Mesenchymal stem cell (in vitro differentiated cells and primary cell): ENCODE measurements around the gene MSI2.

Experiments used
- DNase-seq: peaks from one replicate; pipeline ENCODE4 v3.0.0-alpha.2; 2013
- H2AFZ ChIP-seq: one replicate; pipeline ENCODE4 v1.6.1; 2013; ENCODE audit warnings: low read depth, mild to moderate bottlenecking, control low read depth, inconsistent platforms, low read length, moderate library complexity
- H2AK5ac ChIP-seq: 2 replicates; pipeline ENCODE4 v1.6.1; 2013; ENCODE audit warnings: low read length, moderate library complexity, mild to moderate bottlenecking, inconsistent platforms; ENCODE audit not compliant: severe bottlenecking
- H2BK120ac ChIP-seq: one replicate; pipeline ENCODE4 v1.6.1; 2013; ENCODE audit warnings: low read depth, mild to moderate bottlenecking, inconsistent platforms, low read length, moderate library complexity
- H2BK12ac ChIP-seq, 2 experiments: one replicate each; pipeline ENCODE4 v1.6.1; 2013; ENCODE audit warnings: inconsistent platforms in 2 of 2, low read length in 2 of 2, mild to moderate bottlenecking in 2 of 2, moderate library complexity in 2 of 2, control low read depth in 1 of 2
- H2BK15ac ChIP-seq: one replicate; pipeline ENCODE4 v1.6.1; 2013; ENCODE audit warnings: mild to moderate bottlenecking, low read depth, inconsistent platforms; ENCODE audit not compliant: poor library complexity, severe bottlenecking
- H2BK5ac ChIP-seq: 2 replicates; pipeline ENCODE4 v1.6.1; 2013; ENCODE audit warnings: low read depth, mild to moderate bottlenecking, low read length, control low read depth, inconsistent platforms; ENCODE audit not compliant: poor library complexity, severe bottlenecking
- H3K14ac ChIP-seq, 2 experiments: one replicate each; pipeline ENCODE4 v1.6.1; 2013; ENCODE audit warnings: inconsistent platforms in 2 of 2, low read length in 2 of 2, control low read depth in 1 of 2, mild to moderate bottlenecking in 1 of 2, moderate library complexity in 1 of 2
- H3K18ac ChIP-seq, 2 experiments: one replicate each; pipeline ENCODE4 v1.6.1; 2013; ENCODE audit warnings: inconsistent platforms in 2 of 2, low read length in 2 of 2, control low read depth in 1 of 2, low read depth in 1 of 2, mild to moderate bottlenecking in 1 of 2
- H3K23ac ChIP-seq, 2 experiments: one replicate each; pipeline ENCODE4 v1.6.1; 2013; ENCODE audit warnings: inconsistent platforms in 2 of 2, low read length in 2 of 2, mild to moderate bottlenecking in 2 of 2, moderate library complexity in 2 of 2, control low read depth in 1 of 2
- H3K27ac ChIP-seq: 2 replicates; pipeline ENCODE4 v1.5.1; 2013; ENCODE audit warnings: mild to moderate bottlenecking, moderate library complexity, low read length, control low read depth, inconsistent platforms; ENCODE audit not compliant: poor library complexity, severe bottlenecking
- H3K27me3 ChIP-seq, 2 experiments: 2 replicates each; pipeline versions ENCODE4 v1.6.1 to v1.7.0; 2013; ENCODE audit warnings: low read length in 2 of 2, mild to moderate bottlenecking in 2 of 2, moderate library complexity in 2 of 2, control low read depth in 1 of 2, inconsistent platforms in 1 of 2; ENCODE audit not compliant: control insufficient read depth in 1 of 2, insufficient read depth in 1 of 2
- H3K36me3 ChIP-seq, 2 experiments: 2 replicates each; pipeline versions ENCODE4 v1.6.1 to v1.7.0; 2013; ENCODE audit warnings: low read length in 2 of 2, control low read depth in 1 of 2, inconsistent platforms in 1 of 2, low read depth in 1 of 2, mild to moderate bottlenecking in 1 of 2; ENCODE audit not compliant: insufficient read depth in 2 of 2, control insufficient read depth in 1 of 2
- H3K4ac ChIP-seq, 2 experiments: one replicate each; pipeline ENCODE4 v1.6.1; 2013; ENCODE audit warnings: inconsistent platforms in 2 of 2, low read length in 2 of 2, mild to moderate bottlenecking in 2 of 2, moderate library complexity in 2 of 2, control low read depth in 1 of 2, low read depth in 1 of 2
- H3K4me1 ChIP-seq: 2 replicates; pipeline ENCODE4 v1.6.1; 2013; ENCODE audit warnings: low read depth, low read length, control low read depth; ENCODE audit not compliant: control insufficient read depth, insufficient read depth
- H3K4me2 ChIP-seq: 2 replicates; pipeline ENCODE4 v1.6.1; 2013; ENCODE audit warnings: low read length, mild to moderate bottlenecking, inconsistent platforms; ENCODE audit not compliant: poor library complexity, severe bottlenecking
- H3K4me3 ChIP-seq, 2 experiments: 2 replicates each; pipeline versions ENCODE4 v1.5.1 to v1.7.0; 2013; ENCODE audit warnings: low read length in 2 of 2, mild to moderate bottlenecking in 2 of 2, control low read depth in 1 of 2, low read depth in 1 of 2; ENCODE audit not compliant: insufficient read depth in 1 of 2
- H3K79me1 ChIP-seq: replicated peaks from 2 replicates; pipeline ENCODE4 v1.6.1; 2013; ENCODE audit warnings: mild to moderate bottlenecking, control low read depth, low read length, inconsistent platforms; ENCODE audit not compliant: poor library complexity, severe bottlenecking
- H3K9ac ChIP-seq: 2 replicates; pipeline ENCODE4 v1.7.0; 2013; ENCODE audit warnings: mild to moderate bottlenecking, low read length, moderate library complexity
- H3K9me3 ChIP-seq: 2 replicates; pipeline ENCODE4 v1.7.0; 2013; ENCODE audit warnings: mild to moderate bottlenecking, low read length; ENCODE audit not compliant: control insufficient read depth
- H4K8ac ChIP-seq: one replicate; pipeline ENCODE4 v1.6.1; 2013; ENCODE audit warnings: inconsistent platforms, mild to moderate bottlenecking, low read length, moderate library complexity
- H4K91ac ChIP-seq: one replicate; pipeline ENCODE4 v1.6.1; 2013; ENCODE audit warnings: mild to moderate bottlenecking, low read length, inconsistent platforms
- WGBS: methylation state at CpG from one replicate; pipeline ENCODE4 v1.1.7; 2013; ENCODE audit warnings: mixed read lengths; 5-methylcytosine and 5-hydroxymethylcytosine counted together

The MSI2 gene

DNA sequence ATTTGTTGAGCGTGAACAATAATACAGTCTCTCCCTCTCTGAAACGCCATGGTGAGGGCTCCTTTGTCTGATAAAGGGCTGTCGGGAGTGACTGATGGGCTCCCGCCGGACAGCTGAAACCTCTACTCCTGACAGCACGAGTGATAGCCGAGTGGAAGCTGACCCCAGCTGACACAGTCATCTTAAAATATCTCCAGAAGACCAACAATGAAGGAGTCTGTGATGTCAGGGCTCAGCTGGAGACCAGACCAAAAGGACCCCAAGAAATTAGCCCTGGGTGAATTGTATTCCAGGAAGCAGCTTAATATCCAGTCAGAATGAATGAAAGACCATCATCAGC, 466.4 kb downstream of the MSI2 start:
- Histone ChIP-seq H2AK5ac (no peak overlapping the region), H3K23ac (no peak overlapping the region), H3K27me3 (peaks cover 43 to 61% of the 10 kb centered on the region in 2 experiments), H3K36me3 (no peaks in the 10 kb centered on the region), H3K4me3 (no peak overlapping the region), H3K79me1 (no peaks in the 10 kb centered on the region), H2BK120ac (no peak overlapping the region), H3K4me1 (peaks cover 12% of the 10 kb centered on the region), H2BK15ac (no peak overlapping the region), H3K9me3 (no peaks in the 10 kb centered on the region), H3K14ac (no peak overlapping the region), H3K4ac (no peak overlapping the region), H2BK12ac (no peak overlapping the region), H4K8ac (no peak overlapping the region), H4K91ac (no peak overlapping the region), H2BK5ac (no peak overlapping the region), H3K9ac (no peak overlapping the region), H3K18ac (no peak overlapping the region), H3K4me2 (no peak overlapping the region), H2AFZ (no peak overlapping the region), H3K27ac (no peak overlapping the region)
- DNase-seq: no peak
- 83% methylated on average over 6 of the region's 7 CpGs for WGBS

DNA sequence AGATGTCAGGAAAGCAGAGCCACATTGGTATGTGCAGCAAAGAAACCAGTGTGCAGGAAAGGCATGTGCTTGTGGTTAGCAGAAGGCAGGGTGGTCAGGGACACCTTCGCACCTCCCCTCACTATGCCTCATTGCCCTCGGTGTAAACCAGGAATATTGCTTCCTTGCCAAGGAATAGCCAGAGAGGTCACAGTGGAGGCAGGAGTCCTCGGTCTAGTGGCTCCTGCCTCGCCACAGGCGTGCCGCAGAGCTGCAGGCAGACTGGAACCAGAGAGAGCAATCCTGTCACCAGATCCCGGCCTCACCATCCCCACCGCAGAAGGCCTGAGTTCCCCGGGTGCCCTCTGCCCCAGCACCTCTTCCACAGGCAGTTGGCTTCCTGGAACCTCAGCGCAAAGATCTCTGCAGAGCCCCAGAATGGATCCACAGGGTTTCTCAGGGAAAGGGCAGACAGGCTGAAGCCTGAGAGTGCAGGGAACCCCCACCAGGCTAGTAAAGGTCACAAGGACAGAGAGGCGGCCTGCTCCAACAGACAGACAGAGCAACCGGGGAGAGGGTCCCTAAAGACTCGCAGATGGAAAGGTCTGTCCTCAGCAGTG, 467.2 kb downstream of the MSI2 start:
- Histone ChIP-seq H3K4me1 (peaks cover 12% of the 10 kb centered on the region), H4K91ac (no peak overlapping the region), H3K79me1 (no peaks in the 10 kb centered on the region), H3K9ac (no peak overlapping the region), H2AFZ (no peak overlapping the region), H4K8ac (no peak overlapping the region), H3K4ac (no peak overlapping the region), H2BK15ac (no peak overlapping the region), H3K4me3 (no peak overlapping the region), H2BK5ac (no peak overlapping the region), H3K9me3 (no peaks in the 10 kb centered on the region), H3K14ac (no peak overlapping the region), H3K27me3 (peaks cover 51 to 69% of the 10 kb centered on the region in 2 experiments), H3K36me3 (no peaks in the 10 kb centered on the region), H3K4me2 (no peak overlapping the region), H3K27ac (no peak overlapping the region), H2BK12ac (no peak overlapping the region), H2BK120ac (no peak overlapping the region), H3K18ac (no peak overlapping the region), H3K23ac (no peak overlapping the region), H2AK5ac (no peak overlapping the region)
- 82% methylated on average over 13 of the region's 13 CpGs for WGBS
- no peak for DNase-seq

DNA sequence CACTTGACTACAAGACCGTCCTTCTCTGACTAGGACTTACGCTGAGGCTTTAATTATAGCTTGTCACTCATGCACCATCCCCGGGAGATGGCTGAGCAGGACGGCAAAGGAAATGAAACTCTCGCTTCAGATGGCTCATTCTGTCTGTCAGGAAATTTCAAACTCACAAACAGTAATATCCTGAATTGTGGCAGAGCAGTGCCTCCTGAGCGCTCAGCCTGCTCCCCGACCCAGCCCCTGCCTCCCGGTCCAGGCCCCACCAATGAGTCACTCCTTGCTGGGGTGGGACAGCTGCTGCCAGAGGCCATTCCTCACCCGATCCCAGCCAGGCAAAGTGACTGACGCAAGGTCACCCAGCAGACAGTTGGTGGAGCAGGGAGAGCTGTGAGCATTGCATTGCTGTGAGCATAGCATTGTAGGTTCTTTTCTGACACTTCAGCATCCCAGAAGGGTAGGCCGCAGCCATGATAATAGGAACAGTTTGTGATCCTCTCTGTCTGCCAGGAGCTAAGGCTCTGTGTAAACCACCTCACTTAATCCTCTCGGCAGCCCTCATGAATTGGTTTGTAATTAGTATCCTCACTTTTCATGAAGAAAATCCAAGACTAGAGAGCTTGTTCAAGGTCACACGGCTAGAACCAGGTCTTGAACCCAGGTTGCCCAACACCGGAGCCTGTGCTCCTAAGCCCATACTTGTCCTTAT, 467.9 kb downstream of the MSI2 start:
- no peak overlapping the region for H2BK12ac ChIP-seq
- no peak overlapping the region for H2BK15ac ChIP-seq
- no peak overlapping the region for H2AK5ac ChIP-seq
- 41% methylated on average over 14 of the region's 14 CpGs for WGBS
- no peak overlapping the region for H3K9ac ChIP-seq
- no peak overlapping the region for H4K8ac ChIP-seq
- H3K14ac ChIP-seq: no peak overlapping the region
- no peak overlapping the region for H3K23ac ChIP-seq
- H3K27ac ChIP-seq: no peak overlapping the region
- no peak overlapping the region for H2AFZ ChIP-seq
- H3K36me3 ChIP-seq: no peaks in the 10 kb centered on the region
- H3K4me1 ChIP-seq: peaks cover 12% of the 10 kb centered on the region
- H2BK5ac ChIP-seq: no peak overlapping the region
- H3K9me3 ChIP-seq: no peaks in the 10 kb centered on the region
- H3K4me2 ChIP-seq: no peak overlapping the region
- H3K18ac ChIP-seq: no peak overlapping the region
- H2BK120ac ChIP-seq: no peak overlapping the region
- H3K79me1 ChIP-seq: no peaks in the 10 kb centered on the region
- H3K27me3 ChIP-seq: peaks cover 51 to 67% of the 10 kb centered on the region in 2 experiments
- no peak overlapping the region for H4K91ac ChIP-seq
- no peak overlapping the region for H3K4me3 ChIP-seq
- DNase-seq: peak; percentile 43
- no peak overlapping the region for H3K4ac ChIP-seq

DNA sequence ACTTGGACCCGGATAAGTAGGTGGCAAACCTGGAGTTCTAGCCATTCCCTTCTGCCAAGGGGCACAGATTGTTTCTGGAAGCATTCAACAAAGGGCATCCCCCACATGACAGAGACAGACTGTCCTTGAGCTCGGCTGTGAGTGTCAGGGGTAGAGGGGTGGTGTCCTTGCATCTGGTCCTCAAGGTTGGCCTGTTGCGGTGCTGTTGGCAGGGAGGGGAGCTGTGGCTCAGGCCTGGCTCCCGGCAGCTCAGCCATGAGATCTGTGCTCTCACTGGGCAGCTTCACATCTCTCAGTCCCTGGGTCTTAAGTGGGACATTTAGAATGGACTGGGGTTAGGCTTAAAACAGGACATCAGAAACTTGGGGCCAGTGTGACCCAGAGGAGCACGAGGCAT, 468.4 kb downstream of the MSI2 start:
- H2BK12ac ChIP-seq: no peak overlapping the region
- peaks cover 12% of the 10 kb centered on the region for H3K4me1 ChIP-seq
- peak overlapping the region; percentile 33 for H4K8ac ChIP-seq
- no peak overlapping the region for H2AK5ac ChIP-seq
- H3K9ac ChIP-seq: no peak overlapping the region
- H3K36me3 ChIP-seq: no peaks in the 10 kb centered on the region
- DNase-seq: no peak
- H3K4me3 ChIP-seq: no peak overlapping the region
- H4K91ac ChIP-seq: no peak overlapping the region
- no peak overlapping the region for H2AFZ ChIP-seq
- H3K4ac ChIP-seq: no peak overlapping the region
- H3K27ac ChIP-seq: no peak overlapping the region
- no peak overlapping the region for H3K4me2 ChIP-seq
- no peak overlapping the region for H3K23ac ChIP-seq
- H3K18ac ChIP-seq: no peak overlapping the region
- peak overlapping the region in 1 of 2 experiments; percentile 5 for H3K14ac ChIP-seq
- no peaks in the 10 kb centered on the region for H3K9me3 ChIP-seq
- H2BK5ac ChIP-seq: no peak overlapping the region
- WGBS: 95% methylated on average over 5 of the region's 5 CpGs
- no peak overlapping the region for H2BK15ac ChIP-seq
- no peaks in the 10 kb centered on the region for H3K79me1 ChIP-seq
- peaks cover 53 to 70% of the 10 kb centered on the region in 2 experiments for H3K27me3 ChIP-seq
- H2BK120ac ChIP-seq: no peak overlapping the region
